Choroid plexus epithelial cell (primary cell): ENCODE results near the gene PLEKHA8.

Experiments used
- DNase-seq: peaks from one replicate; pipeline ENCODE4 v3.0.0-alpha.2; 2010; ENCODE audit warnings: low read depth
- H3K4me3 ChIP-seq: 2 replicates; pipeline ENCODE4 v1.5.1; 2011; ENCODE audit warnings: low read depth, mild to moderate bottlenecking, control low read depth, low read length, moderate library complexity
- TF ChIP-seq, protein P1 (sequence below): conservative IDR thresholded peaks from 2 replicates; pipeline ENCODE4 v1.5.1; 2011; ENCODE audit warnings: low read depth, mild to moderate bottlenecking, control low read depth, inconsistent platforms, low read length, moderate library complexity

PLEKHA8 gene

DNA sequence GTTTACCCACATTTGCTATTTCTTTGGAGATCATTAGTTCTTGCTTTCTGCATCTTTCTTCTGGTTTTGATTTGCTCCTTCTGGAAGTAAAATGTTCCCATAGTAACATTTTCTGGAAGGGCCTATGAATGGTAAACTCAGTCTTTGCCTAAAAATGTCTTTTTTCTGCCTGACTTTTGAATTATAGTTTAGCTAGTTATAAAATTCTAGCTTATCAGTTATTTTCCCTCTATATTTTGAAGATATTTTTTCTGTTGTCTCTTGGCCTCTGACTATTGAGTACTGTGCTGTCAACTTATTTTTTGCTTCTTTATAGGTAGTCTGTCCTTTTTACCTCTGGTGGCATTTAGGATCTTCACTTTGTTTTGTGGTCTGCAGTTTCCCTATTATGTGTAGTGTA, 84.9 kb downstream of the PLEKHA8 start:
- TF ChIP-seq, protein P1, sequence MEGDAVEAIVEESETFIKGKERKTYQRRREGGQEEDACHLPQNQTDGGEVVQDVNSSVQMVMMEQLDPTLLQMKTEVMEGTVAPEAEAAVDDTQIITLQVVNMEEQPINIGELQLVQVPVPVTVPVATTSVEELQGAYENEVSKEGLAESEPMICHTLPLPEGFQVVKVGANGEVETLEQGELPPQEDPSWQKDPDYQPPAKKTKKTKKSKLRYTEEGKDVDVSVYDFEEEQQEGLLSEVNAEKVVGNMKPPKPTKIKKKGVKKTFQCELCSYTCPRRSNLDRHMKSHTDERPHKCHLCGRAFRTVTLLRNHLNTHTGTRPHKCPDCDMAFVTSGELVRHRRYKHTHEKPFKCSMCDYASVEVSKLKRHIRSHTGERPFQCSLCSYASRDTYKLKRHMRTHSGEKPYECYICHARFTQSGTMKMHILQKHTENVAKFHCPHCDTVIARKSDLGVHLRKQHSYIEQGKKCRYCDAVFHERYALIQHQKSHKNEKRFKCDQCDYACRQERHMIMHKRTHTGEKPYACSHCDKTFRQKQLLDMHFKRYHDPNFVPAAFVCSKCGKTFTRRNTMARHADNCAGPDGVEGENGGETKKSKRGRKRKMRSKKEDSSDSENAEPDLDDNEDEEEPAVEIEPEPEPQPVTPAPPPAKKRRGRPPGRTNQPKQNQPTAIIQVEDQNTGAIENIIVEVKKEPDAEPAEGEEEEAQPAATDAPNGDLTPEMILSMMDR: no peak
- no peak overlapping the region for H3K4me3 ChIP-seq
- DNase-seq: no peak

DNA sequence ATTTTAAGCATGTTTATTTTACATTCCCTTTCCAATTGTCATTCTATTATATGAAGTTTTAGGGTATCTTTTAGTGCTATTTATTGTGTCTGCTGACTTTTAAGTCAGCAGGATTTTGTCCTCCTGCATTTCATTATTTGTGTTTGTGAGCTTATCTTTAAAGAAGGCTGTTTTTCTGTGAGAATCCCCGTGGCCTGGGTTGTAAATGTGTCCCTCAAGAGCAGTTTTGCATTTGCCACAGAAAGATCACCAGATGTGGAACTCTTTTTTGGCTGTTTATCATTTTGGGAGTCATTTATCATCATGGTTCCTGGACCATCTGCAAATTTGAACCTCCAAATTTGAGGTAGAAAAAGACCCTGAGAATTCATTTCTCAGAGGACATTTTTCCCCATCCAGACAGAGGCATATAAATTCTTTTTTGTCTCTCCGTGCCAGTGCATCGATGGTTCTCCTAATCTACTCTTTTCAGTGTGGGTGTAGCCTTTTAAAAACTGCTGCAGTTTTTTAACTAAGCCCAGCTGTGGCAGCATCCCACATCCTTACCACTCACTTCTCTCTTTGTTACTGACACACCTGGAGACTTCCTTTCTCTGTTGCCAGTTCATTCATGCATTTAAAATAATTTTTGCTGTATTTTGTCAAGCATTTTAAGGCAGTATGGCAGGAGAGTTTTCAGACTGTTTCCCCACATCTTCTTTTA, 86.5 kb downstream of the PLEKHA8 start:
- no peak for DNase-seq
- TF ChIP-seq, protein P1: no peak
- H3K4me3 ChIP-seq: no peak overlapping the region

DNA sequence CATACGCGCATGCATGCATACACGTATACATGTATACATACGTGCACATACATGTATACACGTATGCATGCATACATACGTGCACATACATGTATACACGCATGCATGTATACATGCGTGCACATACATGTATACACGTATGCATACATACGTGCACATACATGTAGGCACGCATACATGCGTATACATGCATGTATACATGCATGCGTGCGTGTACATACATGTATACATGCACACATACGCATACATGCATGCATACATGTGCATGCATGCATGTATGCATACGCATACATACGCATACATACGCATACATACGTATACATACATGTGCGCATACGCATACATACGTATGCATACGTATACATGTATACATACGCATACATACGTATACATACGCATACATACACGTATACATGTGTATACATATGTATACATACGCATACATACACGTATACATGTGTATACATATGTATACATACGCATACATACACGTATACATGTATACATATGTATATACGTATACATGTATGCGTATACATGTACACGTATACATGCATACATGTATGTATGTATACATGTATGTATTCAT, 87.6 kb downstream of the PLEKHA8 start:
- DNase-seq: no peak
- no peak overlapping the region for H3K4me3 ChIP-seq

DNA sequence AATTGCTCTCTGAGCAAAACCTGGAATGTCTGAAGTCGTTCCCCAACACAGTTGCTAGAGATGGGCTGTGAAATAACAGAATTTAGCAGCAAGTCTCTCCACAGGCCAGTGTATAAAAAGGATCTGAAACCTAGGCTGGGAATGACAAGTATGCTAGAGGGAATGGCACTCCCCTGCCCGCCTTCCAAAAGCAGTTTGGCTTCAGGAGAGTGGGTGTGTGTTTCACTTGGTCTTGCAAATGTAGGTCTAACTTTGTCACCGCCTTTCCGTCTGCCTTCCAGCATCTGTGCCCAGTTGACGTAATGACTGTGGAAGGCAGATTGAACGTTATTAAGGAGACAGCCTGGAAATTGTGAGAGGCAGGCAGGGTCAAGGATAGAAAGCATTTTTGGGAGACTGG, 88.6 kb downstream of the PLEKHA8 start:
- TF ChIP-seq, protein P1: no peak
- no peak for DNase-seq
- H3K4me3 ChIP-seq: no peak overlapping the region

More for the DNA sequence above, 87.6 kb downstream of the PLEKHA8 start:
- TF ChIP-seq, protein P1: no peak

DNA sequence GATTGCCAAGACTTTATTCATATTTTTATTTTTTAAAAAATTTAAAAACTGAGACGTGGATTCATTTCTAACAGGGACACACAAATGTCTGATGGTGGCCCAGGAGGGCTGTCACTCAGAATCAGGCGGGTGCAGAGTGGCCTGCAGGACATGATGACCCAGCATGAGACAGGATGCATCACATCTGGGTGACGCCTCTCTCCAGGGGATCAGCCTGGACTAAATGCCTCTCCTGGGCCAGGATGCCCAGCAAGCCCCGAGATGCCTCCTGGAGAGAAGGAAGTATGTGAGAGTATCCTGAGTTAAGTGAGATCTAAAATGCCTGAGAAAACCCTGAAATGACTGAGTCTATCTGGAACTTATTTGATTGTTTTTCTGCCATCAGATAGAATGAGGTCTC, 89.7 kb downstream of the PLEKHA8 start:
- no peak overlapping the region for H3K4me3 ChIP-seq
- TF ChIP-seq, protein P1: no peak
- no peak for DNase-seq

DNA sequence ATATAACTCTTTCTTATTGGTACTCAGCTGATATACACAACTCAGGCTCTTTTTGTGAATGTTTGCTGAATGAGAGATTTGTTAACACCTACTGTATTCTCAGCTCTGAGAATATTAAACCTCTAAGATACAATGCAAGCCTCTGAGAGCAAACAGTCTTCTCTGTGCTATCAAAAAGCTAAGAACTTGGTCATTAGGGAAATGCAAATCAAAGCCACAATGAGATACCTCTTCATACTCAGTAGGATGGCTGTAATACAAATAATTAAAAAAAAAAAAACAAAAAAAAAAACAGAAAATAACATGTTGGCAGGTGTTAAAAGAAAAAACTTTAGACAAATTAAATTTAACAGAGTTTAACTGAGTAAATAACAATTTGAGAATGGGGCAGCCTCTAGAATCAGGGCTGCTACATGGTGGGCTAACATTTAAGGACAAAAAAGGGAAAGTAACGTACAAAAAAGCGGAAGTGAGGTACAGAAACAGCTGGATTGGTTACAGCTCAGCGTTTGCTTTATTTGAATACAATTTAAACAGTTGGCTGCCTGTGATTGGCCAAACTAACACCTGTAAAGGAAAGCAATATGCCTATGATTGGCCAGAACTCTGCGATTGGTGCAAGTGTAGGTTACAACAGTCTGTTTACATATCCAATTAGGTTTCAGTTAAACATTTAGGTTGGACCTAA, 91.8 kb downstream of the PLEKHA8 start:
- H3K4me3 ChIP-seq: no peak overlapping the region
- DNase-seq: no peak
- TF ChIP-seq, protein P1: no peak
